GM12872 (cell line): ENCODE measurements around the gene ZSWIM1.

Source experiments
- TF ChIP-seq, protein P1 (sequence below): IDR thresholded peaks from 3 replicates; pipeline ENCODE4 v1.5.1; 2011; ENCODE audit warnings: low read depth, mild to moderate bottlenecking, low read length, moderate library complexity; ENCODE audit not compliant: insufficient read depth

Gene ZSWIM1

DNA sequence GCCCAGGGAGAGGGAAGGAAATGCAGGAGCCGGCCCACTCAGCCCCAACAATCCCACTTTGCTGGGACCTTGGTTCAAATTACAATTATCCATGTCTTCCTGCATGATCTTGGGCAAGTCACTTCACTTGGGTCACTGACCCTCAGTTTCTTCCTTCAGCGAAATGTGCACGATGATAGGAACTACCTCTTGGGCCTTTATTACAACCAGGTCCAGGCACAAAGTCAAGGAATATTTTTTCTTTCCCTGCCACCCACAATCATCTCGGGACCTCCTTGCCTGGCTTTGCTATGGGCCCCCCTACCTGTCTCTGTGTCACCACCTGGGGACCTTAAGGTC, 31.3 kb downstream of the ZSWIM1 start:
- TF ChIP-seq, protein P1, sequence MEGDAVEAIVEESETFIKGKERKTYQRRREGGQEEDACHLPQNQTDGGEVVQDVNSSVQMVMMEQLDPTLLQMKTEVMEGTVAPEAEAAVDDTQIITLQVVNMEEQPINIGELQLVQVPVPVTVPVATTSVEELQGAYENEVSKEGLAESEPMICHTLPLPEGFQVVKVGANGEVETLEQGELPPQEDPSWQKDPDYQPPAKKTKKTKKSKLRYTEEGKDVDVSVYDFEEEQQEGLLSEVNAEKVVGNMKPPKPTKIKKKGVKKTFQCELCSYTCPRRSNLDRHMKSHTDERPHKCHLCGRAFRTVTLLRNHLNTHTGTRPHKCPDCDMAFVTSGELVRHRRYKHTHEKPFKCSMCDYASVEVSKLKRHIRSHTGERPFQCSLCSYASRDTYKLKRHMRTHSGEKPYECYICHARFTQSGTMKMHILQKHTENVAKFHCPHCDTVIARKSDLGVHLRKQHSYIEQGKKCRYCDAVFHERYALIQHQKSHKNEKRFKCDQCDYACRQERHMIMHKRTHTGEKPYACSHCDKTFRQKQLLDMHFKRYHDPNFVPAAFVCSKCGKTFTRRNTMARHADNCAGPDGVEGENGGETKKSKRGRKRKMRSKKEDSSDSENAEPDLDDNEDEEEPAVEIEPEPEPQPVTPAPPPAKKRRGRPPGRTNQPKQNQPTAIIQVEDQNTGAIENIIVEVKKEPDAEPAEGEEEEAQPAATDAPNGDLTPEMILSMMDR, result no peak

DNA sequence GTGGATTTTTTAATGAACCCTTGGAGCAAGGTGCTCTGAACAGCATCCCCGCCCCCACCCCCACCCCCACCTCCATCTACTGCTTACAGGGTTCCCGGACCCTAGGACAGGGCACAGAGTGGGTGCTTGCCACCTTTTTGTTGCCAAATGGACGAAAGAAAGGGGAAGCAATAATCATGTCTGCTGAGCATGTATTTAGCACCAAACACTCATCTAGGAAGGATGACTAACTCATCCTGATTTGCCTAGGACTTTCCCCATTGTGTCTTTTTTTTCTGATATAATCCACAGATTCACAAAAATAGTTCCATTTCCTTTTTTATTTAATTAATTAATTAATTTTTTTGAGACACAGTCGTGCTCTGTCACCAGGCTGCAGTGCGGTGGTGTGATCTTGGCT, 32.1 kb downstream of the ZSWIM1 start:
- TF ChIP-seq, protein P1, result no peak

DNA sequence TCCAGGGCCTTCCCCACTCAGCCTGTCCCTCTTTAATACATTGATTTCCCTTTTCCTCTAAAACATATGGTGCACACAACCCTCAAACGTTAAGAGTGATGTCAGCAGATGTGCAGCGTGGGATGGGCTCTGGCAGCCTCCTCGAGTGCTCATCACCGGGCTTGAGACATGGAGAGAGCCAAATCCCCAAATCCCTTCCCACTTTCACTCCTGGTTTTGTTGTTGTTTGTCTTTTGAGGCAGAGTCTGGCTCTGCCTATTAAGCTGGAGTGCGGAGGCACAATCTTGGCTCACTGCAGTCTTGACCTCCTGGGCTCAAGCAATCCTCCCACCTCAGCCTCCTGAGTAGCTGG, 36.7 kb downstream of the ZSWIM1 start:
- TF ChIP-seq, protein P1, result no peak

DNA sequence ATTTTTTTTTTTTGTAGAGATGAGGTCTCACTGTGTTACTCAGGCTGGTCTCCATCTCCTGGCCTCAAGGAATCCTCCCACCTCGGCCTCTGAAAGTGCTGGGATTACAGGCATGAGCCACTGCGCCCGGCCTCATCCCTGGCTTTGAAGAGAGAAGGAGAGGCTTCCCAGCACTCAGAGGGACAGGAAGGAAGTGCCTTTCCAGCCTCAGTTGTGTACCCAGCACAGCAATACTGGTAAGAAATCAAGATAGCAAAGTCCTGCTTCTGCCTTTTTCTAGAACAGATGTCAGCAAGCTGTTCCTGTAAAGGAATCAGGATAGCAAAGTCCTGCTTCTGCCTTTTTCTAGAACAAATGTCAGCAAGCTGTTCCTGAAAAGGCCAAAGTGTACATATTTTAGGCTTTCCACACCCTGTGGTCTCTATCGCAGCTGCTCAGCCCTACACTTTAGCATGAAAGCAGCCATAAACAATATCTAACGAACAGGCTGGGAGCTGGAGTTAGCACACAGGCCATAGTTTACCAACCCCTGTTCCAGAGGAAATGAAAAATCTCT, 37.2 kb downstream of the ZSWIM1 start:
- TF ChIP-seq, protein P1, result no peak

DNA sequence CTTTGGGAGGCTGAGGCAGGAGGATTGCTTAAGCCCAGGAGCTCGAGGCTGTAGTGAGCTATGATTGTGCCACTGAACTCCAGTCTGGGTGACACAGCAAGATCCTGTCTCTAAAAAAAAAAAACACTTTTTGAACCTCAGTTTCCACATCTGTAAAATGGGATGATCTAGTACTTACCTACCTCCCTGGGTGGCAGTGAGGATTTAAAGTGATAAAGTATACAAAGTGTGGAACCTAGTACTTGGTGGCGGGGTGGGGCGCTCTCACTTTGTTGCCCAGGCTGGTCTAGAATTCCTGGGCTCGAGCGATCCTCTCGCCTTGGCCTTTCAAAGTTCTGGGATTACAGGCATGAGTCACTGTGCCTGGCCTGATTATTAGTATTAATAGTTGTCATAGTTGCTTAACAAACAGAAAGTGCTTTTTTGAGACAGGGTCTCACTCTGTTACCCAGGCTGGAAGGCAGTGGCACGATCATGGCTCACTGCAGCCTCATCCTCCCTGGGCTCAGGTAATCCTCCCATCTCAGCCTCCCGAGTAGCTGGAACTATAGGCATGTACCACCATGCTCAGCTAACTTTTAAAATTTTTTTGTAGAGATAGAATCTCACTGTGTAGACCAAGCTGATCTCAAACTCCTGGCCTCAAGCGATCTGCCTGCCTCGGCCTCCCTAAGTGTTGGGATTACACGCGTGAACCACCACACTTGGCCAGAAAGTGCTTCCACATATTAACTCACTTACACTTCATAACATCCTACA, 37.9 kb downstream of the ZSWIM1 start:
- TF ChIP-seq, protein P1, result no peak

DNA sequence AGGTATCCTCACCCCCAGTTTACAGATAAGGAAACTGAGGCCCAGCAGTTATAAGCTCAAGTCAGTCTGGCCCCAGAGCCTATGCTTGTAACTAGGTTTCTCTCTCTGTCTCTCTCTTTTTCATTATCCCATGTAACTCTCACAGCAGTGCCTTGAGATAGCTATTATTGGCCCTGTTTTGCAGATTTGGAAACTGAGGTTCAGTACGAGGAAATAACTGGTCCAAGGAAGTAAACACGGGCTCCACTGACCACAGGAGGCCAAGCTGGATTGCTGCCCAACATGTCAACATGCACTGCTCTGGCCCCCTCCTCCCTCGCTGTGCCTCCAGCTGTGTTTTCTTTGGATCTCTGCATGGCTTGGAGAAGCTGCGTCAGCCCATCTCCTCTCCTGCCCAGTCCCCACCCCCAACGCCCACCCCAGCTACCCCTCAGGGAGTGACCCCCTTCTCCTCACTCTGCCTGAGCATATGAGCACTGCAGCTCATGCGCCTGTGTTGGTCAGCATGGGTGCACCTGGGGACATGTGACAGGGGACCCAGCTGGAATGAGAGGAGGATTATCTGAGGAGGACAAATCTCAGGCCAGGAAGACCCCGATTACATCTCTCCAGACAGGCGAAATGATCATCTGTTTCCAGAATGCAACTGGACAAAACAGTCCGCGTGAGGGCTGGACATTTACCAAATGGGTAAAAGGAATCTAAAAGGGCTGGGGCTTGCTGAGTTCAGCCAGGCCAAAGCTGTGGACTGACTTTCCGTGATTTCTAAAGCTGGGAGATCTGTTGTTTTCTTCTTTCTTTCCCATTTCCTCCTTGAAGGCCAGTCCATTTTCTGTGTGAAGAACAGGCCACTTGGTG, 38.7 kb downstream of the ZSWIM1 start:
- TF ChIP-seq, protein P1, result no peak
